SK-N-SH (cell line): ENCODE measurements around the gene NDUFB8. TPM values are rescaled to one million over a fixed set of nuclear protein-coding genes. Genes with fewer than 3 reads are reported as not detected.

Experiments used
- CTCF ChIA-PET: fragments of 300-600, 350-600 bp; formaldehyde crosslinking; extraction: SDS; loops from one replicate; lab custom pipeline; 2021; lab: Yijun Ruan, JAX
- POLR2A ChIA-PET: fragments of 350-600 bp; sonication (Branson Sonifier 250); formaldehyde crosslinking; extraction: SDS; loops from one replicate; lab custom pipeline; 2020; ENCODE audit warnings: antibody characterized with exemption, inconsistent platforms; lab: Yijun Ruan, JAX
- DNase-seq: peaks from one replicate; pipeline ENCODE4 v3.0.0; 2012
- H2AFZ ChIP-seq: fragments of 200-600 bp; sonication (generic); 2 replicates; pipeline ENCODE4 v1.8.1; 2016; ENCODE audit warnings: antibody characterized with exemption, mild to moderate bottlenecking, low read depth
- H3F3A ChIP-seq: fragments of 200-600 bp; sonication (generic); replicated peaks from 2 replicates; pipeline ENCODE3; 2016; ENCODE audit warnings: antibody characterized with exemption, mild to moderate bottlenecking; ENCODE audit not compliant: insufficient read depth
- H3K27ac ChIP-seq, 2 experiments: fragments of 200-500 bp in 1 of 2; fragments of 200-600 bp in 1 of 2; sonication (Bioruptor generic) in 1 of 2; sonication (generic), shearing (Covaris generic) in 1 of 2; 2 replicates each; pipeline versions ENCODE4 v1.5.1 to v1.6.1; 2014 to 2016; ENCODE audit warnings: low read depth in 2 of 2, inconsistent platforms in 1 of 2, low read length in 1 of 2, mild to moderate bottlenecking in 1 of 2, mixed read lengths in 1 of 2
- H3K27me3 ChIP-seq: fragments of 200-600 bp; sonication (generic), shearing (Covaris generic); 2 replicates; pipeline ENCODE4 v1.6.1; 2016; ENCODE audit warnings: mixed run types; ENCODE audit not compliant: insufficient read depth
- H3K36me3 ChIP-seq, 2 experiments: fragments of 200-500 bp in 1 of 2; fragments of 200-600 bp in 1 of 2; sonication (Bioruptor generic) in 1 of 2; sonication (generic) in 1 of 2; replicated peaks in 1 of 2; 2 replicates each; pipeline versions ENCODE3 to v1.5.1; 2014 to 2016; ENCODE audit warnings: low read length in 1 of 2, mild to moderate bottlenecking in 1 of 2; ENCODE audit not compliant: insufficient read depth in 2 of 2, control insufficient read depth in 1 of 2
- H3K4me1 ChIP-seq, 2 experiments: fragments of 200-500 bp in 1 of 2; fragments of 200-600 bp in 1 of 2; sonication (Bioruptor generic) in 1 of 2; sonication (generic), shearing (Covaris generic) in 1 of 2; 2 replicates each; pipeline versions ENCODE4 v1.5.1 to v1.6.1; 2014 to 2016; ENCODE audit warnings: low read depth in 1 of 2, low read length in 1 of 2, mixed run types in 1 of 2; ENCODE audit not compliant: insufficient read depth in 2 of 2, control insufficient read depth in 1 of 2
- H3K4me2 ChIP-seq: fragments of 200-600 bp; sonication (generic), shearing (Covaris generic); 2 replicates; pipeline ENCODE4 v1.6.1; 2017; ENCODE audit warnings: mixed run types
- H3K4me3 ChIP-seq, 2 experiments: fragments of 200-500 bp in 1 of 2; fragments of 200-600 bp in 1 of 2; sonication (Bioruptor generic) in 1 of 2; sonication (generic), shearing (Covaris generic) in 1 of 2; 2 replicates each; pipeline versions ENCODE4 v1.5.1 to v1.8.1; 2014 to 2016; ENCODE audit warnings: low read depth in 2 of 2, inconsistent platforms in 1 of 2, low read length in 1 of 2, mild to moderate bottlenecking in 1 of 2, mixed read lengths in 1 of 2, moderate library complexity in 1 of 2
- H3K79me2 ChIP-seq: fragments of 200-600 bp; sonication (generic); 2 replicates; pipeline ENCODE4 v1.8.1; 2017; ENCODE audit warnings: mild to moderate bottlenecking; ENCODE audit not compliant: insufficient read depth
- H3K9ac ChIP-seq: fragments of 200-600 bp; sonication (generic); 2 replicates; pipeline ENCODE4 v1.6.1; 2017; ENCODE audit warnings: mixed run types
- H3K9me2 ChIP-seq: fragments of 200-600 bp; sonication (generic); 2 replicates; pipeline ENCODE4 v1.6.1; 2017; ENCODE audit warnings: mixed run types
- H3K9me3 ChIP-seq: fragments of 200-600 bp; sonication (generic); 2 replicates; pipeline ENCODE4 v1.6.1; 2017; ENCODE audit warnings: mixed run types, mild to moderate bottlenecking, moderate library complexity
- H4K20me1 ChIP-seq: fragments of 200-600 bp; sonication (generic); 2 replicates; pipeline ENCODE4 v1.6.1; 2017; ENCODE audit warnings: mild to moderate bottlenecking, mixed run types; ENCODE audit not compliant: insufficient read depth
- CTCF ChIP-seq: fragments of 200-600 bp; sonication (generic); IDR thresholded peaks from 2 replicates; pipeline ENCODE4 v1.6.1; 2017; ENCODE audit warnings: antibody characterized with exemption, mild to moderate bottlenecking, moderate library complexity
- EP300 ChIP-seq, 2 experiments: IDR thresholded peaks; 2 replicates each; pipeline versions ENCODE4 v1.4.0 to v1.6.1; 2012; ENCODE audit warnings: borderline replicate concordance in 1 of 2, low read depth in 1 of 2, low read length in 1 of 2
- EZH2phosphoT487 ChIP-seq: fragments of 200-600 bp; sonication (generic); IDR thresholded peaks from 2 replicates; pipeline ENCODE4 v1.6.1; 2017; ENCODE audit warnings: low read depth, mixed run types, mild to moderate bottlenecking, antibody characterized with exemption, moderate library complexity, borderline replicate concordance
- FOXJ3 ChIP-seq: sonication (generic); formaldehyde crosslinking; IDR thresholded peaks from 2 replicates; pipeline ENCODE4 v1.5.1; 2020; ENCODE audit warnings: mild to moderate bottlenecking, missing genetic modification reagents
- FOXM1 ChIP-seq: IDR thresholded peaks from 2 replicates; pipeline ENCODE4 v1.4.0; 2012; ENCODE audit warnings: low read depth, mild to moderate bottlenecking
- GABPA ChIP-seq: IDR thresholded peaks from 2 replicates; pipeline ENCODE4 v1.4.0; 2012; ENCODE audit warnings: low read depth, mild to moderate bottlenecking
- GATA2 ChIP-seq: sonication (generic); formaldehyde crosslinking; IDR thresholded peaks from 2 replicates; pipeline ENCODE4 v1.5.0; 2020; ENCODE audit warnings: mild to moderate bottlenecking, missing genetic modification reagents
- MEF2A ChIP-seq: IDR thresholded peaks from 2 replicates; pipeline ENCODE4 v1.4.0; 2012; ENCODE audit warnings: low read depth, borderline replicate concordance
- MXI1 ChIP-seq: IDR thresholded peaks from 2 replicates; pipeline ENCODE4 v1.6.1; 2012; ENCODE audit warnings: mild to moderate bottlenecking, low read depth, low read length, improper control_type of control experiment
- RFX5 ChIP-seq: IDR thresholded peaks from 2 replicates; pipeline ENCODE4 v1.6.1; 2012; ENCODE audit warnings: mild to moderate bottlenecking, improper control_type of control experiment, low read length
- SIN3A ChIP-seq: IDR thresholded peaks from 2 replicates; pipeline ENCODE4 v1.6.1; 2012; ENCODE audit warnings: low read depth, mild to moderate bottlenecking, low read length, moderate library complexity, borderline replicate concordance
- TEAD4 ChIP-seq: IDR thresholded peaks from 2 replicates; pipeline ENCODE4 v1.4.0; 2012; ENCODE audit warnings: mild to moderate bottlenecking, borderline replicate concordance; ENCODE audit not compliant: insufficient read depth
- USF2 ChIP-seq: fragments of 150-350 bp; IDR thresholded peaks from 2 replicates; pipeline ENCODE4 v1.6.1; 2017; ENCODE audit warnings: antibody characterized with exemption, low read length, low read depth, borderline replicate concordance
- YY1 ChIP-seq: IDR thresholded peaks from 2 replicates; pipeline ENCODE4 v1.4.0; 2012; ENCODE audit warnings: low read depth, mild to moderate bottlenecking
- ZBTB33 ChIP-seq: IDR thresholded peaks from 2 replicates; pipeline ENCODE4 v1.4.0; 2012; ENCODE audit warnings: low read depth, borderline replicate concordance
- WGBS: methylation state at CpG from one replicate; pipeline ENCODE4 v1.1.6; 2017; ENCODE audit warnings: low lambda C conversion rate; 5-methylcytosine and 5-hydroxymethylcytosine counted together
- polyA plus RNA-seq, 3 experiments: library from polyadenylated mRNA; depleted of rRNA; stranded (reverse); fragments of >200 nt; gene quantifications; 2 replicates each; pipeline ENCODE4 v1.2.3, GENCODE V29; 2012

The NDUFB8 gene
- polyA plus RNA-seq, 1 of the 3 experiments (the other 2 are of a cell fraction): 368 TPM

- no peaks in the 10 kb centered on the region for H3F3A ChIP-seq
- TF ChIP-seq ZBTB33 (no peak), EZH2phosphoT487 (no peak), MEF2A (no peak), MXI1 (no peak), SIN3A (no peak), FOXJ3 (CRISPR knock-in tag) (no peak), GABPA (no peak), RFX5 (no peak), YY1 (no peak), TEAD4 (no peak), GATA2 (no peak), EP300 (IDR thresholded peaks at IDR 0.05; ENCODE audit: borderline replicate concordance in 1 of 2, low read depth in 1 of 2, low read length in 1 of 2) (no peak), USF2 (no peak), FOXM1 (no peak), CTCF (no peak)
- no peaks in the 10 kb centered on the region for H3K9me3 ChIP-seq
- no peaks in the 10 kb centered on the region for H3K36me3 ChIP-seq
- no peak for DNase-seq
- no peak overlapping the region for H3K27ac ChIP-seq
- no peak overlapping the region for H3K4me2 ChIP-seq
- ChIA-PET CTCF (interaction anchor here (0.6 to 10.3 kb wide), 3 partner anchors 18 to 292 kb away, joined by 3 to 158 read pairs (median 95); no protein-coding TSS in a partner anchor), POLR2A (no interaction called here)
- H3K9ac ChIP-seq: no peak overlapping the region
- no peaks in the 10 kb centered on the region for H4K20me1 ChIP-seq
- no peak overlapping the region for H3K4me3 ChIP-seq
- H3K4me1 ChIP-seq: peaks cover 0 to 13% of the 10 kb centered on the region in 2 experiments; a peak in 1 of 4 replicates
- H3K9me2 ChIP-seq: no peaks in the 10 kb centered on the region
- 8% methylated on average over 4 of the region's 4 CpGs for WGBS
- H3K79me2 ChIP-seq: no peaks in the 10 kb centered on the region
- H2AFZ ChIP-seq: no peak overlapping the region
- H3K27me3 ChIP-seq: peaks cover 25% of the 10 kb centered on the region; the same call in 1 of the 2 replicates
These were observed 50.6 kb downstream of the NDUFB8 start for GRCh38 chr10:100479037-100479436.
